Adrenal gland (tissue), 12 donors: ENCODE data around the gene ZNF35. TPM values are rescaled to one million over a fixed set of nuclear protein-coding genes. Genes with fewer than 3 reads are reported as not detected.
"Not testable (repeated sequence)": the region's sequence is repeated elsewhere in the genome, so short reads cannot be mapped to it uniquely, and the experiment has no call there.

Experiments
- DNase-seq, 7 donors: peaks; one replicate each; pipeline ENCODE4 v3.0.0-alpha.2; 2019 to 2020
- H3K27ac ChIP-seq, 5 donors: fragments of 200-600 bp; sonication (generic) in 4 of 5; 1 replicate in 3 of 5; 2 replicates in 2 of 5; pipeline versions ENCODE4 v1.5.1 to v1.8.0; 2016 to 2020; ENCODE audit warnings: mild to moderate bottlenecking in 1 of 5
- H3K27me3 ChIP-seq: fragments of 200-600 bp; 2 replicates; pipeline ENCODE4 v1.8.0; 2021
- H3K36me3 ChIP-seq, 2 donors: fragments of 200-600 bp; replicated peaks in 1 of 2; 1 replicate in 1 of 2; 2 replicates in 1 of 2; pipeline versions ENCODE4 v1.5.1 to v1.8.0; 2018 to 2022
- H3K4me1 ChIP-seq, 2 donors: fragments of 200-600 bp; replicated peaks in 1 of 2; 1 replicate in 1 of 2; 2 replicates in 1 of 2; pipeline versions ENCODE4 v1.5.1 to v1.8.0; 2018 to 2021
- H3K4me3 ChIP-seq, 4 donors: fragments of 200-600 bp; sonication (generic) in 3 of 4; one replicate each; pipeline ENCODE4 v1.5.1; 2016 to 2018
- H3K9me3 ChIP-seq, 3 donors: fragments of 200-600 bp; sonication (generic) in 1 of 3; replicated peaks in 1 of 3; 1 replicate in 2 of 3; 2 replicates in 1 of 3; pipeline versions ENCODE4 v1.5.1 to v1.8.0; 2016 to 2021
- POLR2A ChIP-seq, 2 donors: fragments of 450-650 bp; IDR thresholded peaks; one replicate each; pipeline ENCODE4 v1.6.1; 2017; ENCODE audit warnings: antibody characterized with exemption in 2 of 2, mild to moderate bottlenecking in 2 of 2, moderate library complexity in 1 of 2
- WGBS, 4 donors: extraction: QIAGEN DNeasy Blood & Tissue Kit in 2 of 4; methylation state at CpG; one replicate each; pipeline versions ENCODE4 v1.1.5 to v1.1.7; 2013 to 2017; 5-methylcytosine and 5-hydroxymethylcytosine counted together
- intact Hi-C, 2 donors: fragments of 100-400 bp; cut with DNase I; formaldehyde crosslinking; loops; one replicate each; pipeline versions ENCODE4 v1.14.1 to v1.15.0; 2022 to 2023
- polyA plus RNA-seq, 3 donors: library from polyadenylated mRNA; stranded (reverse); fragments of 200-250 nt in 2 of 3; fragments of 350-450 nt in 1 of 3; fragmentation: Illumina TruSeq in 1 of 3; extraction: RNeasy Lipid Tissue Mini Kit (QIAGEN cat#74804) in 1 of 3; gene quantifications; one replicate each; pipeline ENCODE4 v1.2.3, GENCODE V29; 2013 to 2014
- total RNA-seq, 9 donors: library from RNA; depleted of rRNA in 4 of 9; stranded (reverse); fragments of >200 nt in 4 of 9; fragments of 120-200 nt in 1 of 9; fragmentation: NEBNext Ultra II Directional in 1 of 9; extraction: Animal tissue kit (Norgen Biotek cat#: 25700) in 1 of 9; gene quantifications; one replicate each; pipeline versions ENCODE4 v1.1.0 to v1.2.4, GENCODE V29; 2013 to 2023
- TF ChIP-seq, protein P1 (sequence below), 6 experiments: fragments of 450-650 bp in 4 of 6; fragments of 200-600 bp in 2 of 6; sonication (generic) in 1 of 6; IDR thresholded peaks; 1 replicate in 5 of 6; 2 replicates in 1 of 6; pipeline versions ENCODE4 v1.5.1 to v1.8.0; 2016 to 2021; ENCODE audit warnings: antibody characterized with exemption in 6 of 6, mild to moderate bottlenecking in 2 of 6, moderate library complexity in 1 of 6
- donor health status: healthy with polysubstance abuse.
- donor health status: Bipolar disorder and iron deficiency.
- donor health status: DM: yes; HTN: yes; CAD: no.
- donor health status: DM: no; HTN: no; CAD: no.
- donor health status: DM: no; HTN: no; CAD: no.
- donor health status: DM: yes; HTN: yes; CAD: no.

ZNF35 gene
- total and polyA plus RNA-seq, 12 donors: 2.8 to 13.7 (median 6.2) TPM

DNA sequence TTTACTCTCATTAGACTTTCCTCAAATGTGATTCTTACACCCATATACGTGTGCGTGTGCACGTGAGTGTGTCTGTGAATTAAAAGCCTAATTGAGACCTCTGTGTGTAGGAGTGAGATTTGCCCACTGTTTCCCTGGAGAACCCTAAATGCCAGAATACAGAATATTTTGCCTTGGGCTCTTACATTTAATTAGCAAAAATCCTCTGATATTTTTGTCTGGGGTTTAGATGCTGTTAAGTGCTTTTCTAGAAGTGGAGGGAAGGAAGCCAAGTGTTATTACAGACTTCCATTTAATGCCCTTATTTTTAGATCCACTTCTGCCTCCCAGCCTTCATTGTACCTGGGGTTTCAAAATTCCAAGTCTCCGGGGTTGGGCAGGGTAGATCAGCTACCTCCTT lies 17.8 kb downstream of the ZNF35 start:
- Histone ChIP-seq H3K36me3 (no peaks in the 10 kb centered on the region), H3K27me3 (no peaks in the 10 kb centered on the region), H3K4me1 (no peaks in the 10 kb centered on the region), H3K9me3 (peaks cover 0 to 6% (median 0%) of the 10 kb centered on the region in 3 donors), H3K27ac (no peak overlapping the region), H3K4me3 (no peak overlapping the region)
- no peak for DNase-seq
- intact Hi-C loops: loop anchor here in 1 of 2 donors (10.0 kb wide), 1 partner anchor 48 kb away; the partner anchor contains the start of gene ZNF502
- TF ChIP-seq, protein P1, sequence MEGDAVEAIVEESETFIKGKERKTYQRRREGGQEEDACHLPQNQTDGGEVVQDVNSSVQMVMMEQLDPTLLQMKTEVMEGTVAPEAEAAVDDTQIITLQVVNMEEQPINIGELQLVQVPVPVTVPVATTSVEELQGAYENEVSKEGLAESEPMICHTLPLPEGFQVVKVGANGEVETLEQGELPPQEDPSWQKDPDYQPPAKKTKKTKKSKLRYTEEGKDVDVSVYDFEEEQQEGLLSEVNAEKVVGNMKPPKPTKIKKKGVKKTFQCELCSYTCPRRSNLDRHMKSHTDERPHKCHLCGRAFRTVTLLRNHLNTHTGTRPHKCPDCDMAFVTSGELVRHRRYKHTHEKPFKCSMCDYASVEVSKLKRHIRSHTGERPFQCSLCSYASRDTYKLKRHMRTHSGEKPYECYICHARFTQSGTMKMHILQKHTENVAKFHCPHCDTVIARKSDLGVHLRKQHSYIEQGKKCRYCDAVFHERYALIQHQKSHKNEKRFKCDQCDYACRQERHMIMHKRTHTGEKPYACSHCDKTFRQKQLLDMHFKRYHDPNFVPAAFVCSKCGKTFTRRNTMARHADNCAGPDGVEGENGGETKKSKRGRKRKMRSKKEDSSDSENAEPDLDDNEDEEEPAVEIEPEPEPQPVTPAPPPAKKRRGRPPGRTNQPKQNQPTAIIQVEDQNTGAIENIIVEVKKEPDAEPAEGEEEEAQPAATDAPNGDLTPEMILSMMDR (IDR thresholded peaks at IDR 0.05): no peak
- no peak for TF ChIP-seq POLR2A (IDR thresholded peaks at IDR 0.05)
- 91 to 99% (median 95%) methylated on average over 4 of the region's 4 CpGs for WGBS, 4 donors

DNA sequence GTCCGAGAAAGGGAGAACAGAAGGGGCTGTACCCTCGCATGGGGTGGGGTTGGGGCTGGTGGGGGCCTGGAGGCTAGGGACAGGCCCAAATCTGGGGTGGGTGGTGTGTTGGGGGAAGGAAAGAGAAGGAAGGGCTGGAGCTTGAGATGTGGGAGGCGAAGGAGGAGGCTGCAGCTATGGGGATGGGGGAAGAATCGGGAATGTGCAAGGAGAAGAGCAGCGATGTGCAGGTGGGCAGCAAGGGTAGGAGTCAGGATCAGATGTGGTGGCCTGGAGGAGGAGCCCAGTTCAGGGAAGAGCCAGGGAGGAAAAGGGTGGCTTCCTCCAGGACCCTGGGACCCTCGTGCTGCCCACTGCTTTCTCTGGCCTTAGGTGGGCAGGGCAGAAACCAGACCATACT lies 21.2 kb downstream of the ZNF35 start:
- Histone ChIP-seq H3K9me3 (peaks cover 0 to 6% (median 0%) of the 10 kb centered on the region in 3 donors), H3K27ac (no peak overlapping the region), H3K36me3 (no peaks in the 10 kb centered on the region), H3K4me3 (no peak overlapping the region), H3K4me1 (no peaks in the 10 kb centered on the region), H3K27me3 (no peaks in the 10 kb centered on the region)
- DNase-seq: no peak
- TF ChIP-seq POLR2A (IDR thresholded peaks at IDR 0.05): no peak
- TF ChIP-seq, protein P1 (IDR thresholded peaks at IDR 0.05): no peak
- intact Hi-C loops: loop anchor here in 1 of 2 donors (10.0 kb wide), 1 partner anchor 45 kb away; the partner anchor contains the start of gene ZNF502
- WGBS, 4 donors: 86 to 91% (median 90%) methylated on average over 6 of the region's 6 CpGs

DNA sequence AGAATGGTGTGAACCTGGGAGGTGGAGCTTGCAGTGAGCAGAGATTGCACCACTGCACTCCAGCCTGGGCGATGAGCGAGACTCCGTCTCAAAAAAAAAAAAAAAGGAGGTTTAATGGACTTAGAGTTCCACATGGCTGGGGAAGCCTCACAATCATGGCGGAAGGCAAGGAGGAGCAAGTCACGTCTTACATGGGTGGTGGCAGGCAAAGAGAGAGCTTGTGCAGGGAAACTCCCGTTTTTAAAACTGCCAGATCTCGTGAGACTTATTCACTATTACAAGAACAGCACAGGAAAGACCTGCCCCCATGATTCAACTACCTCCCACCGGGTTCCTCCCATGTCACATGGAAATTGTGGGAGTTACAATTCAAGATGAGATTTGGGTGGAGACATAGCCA lies 24.9 kb downstream of the ZNF35 start:
- H3K27me3 ChIP-seq, H3K4me1 ChIP-seq, H3K27ac ChIP-seq, intact Hi-C loops, DNase-seq, H3K36me3 ChIP-seq, H3K9me3 ChIP-seq, H3K4me3 ChIP-seq: not testable (repeated sequence)
- WGBS, 4 donors: 89 to 92% (median 92%) methylated on average over 8 of the region's 8 CpGs

DNA sequence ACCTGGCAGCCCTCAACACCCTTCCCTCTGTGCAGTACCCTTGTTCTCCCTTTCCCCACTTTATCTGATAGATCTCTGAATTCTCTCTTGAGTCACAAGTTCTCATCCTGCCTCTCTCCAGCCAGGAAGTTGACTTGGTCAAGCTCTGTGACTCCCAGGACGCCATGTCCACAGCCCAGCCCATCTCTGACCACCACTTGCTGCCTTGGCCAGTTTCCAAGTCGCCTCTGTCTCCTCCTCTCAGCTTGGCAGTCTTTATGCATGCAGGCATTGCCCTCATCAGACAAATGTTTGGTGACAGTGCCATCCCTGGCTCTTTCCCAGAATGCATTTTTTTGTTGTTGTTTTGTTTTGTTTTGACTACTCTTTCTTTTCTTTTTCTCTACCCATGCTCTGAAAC lies 25.7 kb downstream of the ZNF35 start:
- 58 to 78% (median 67%) methylated on average over 2 of the region's 2 CpGs for WGBS, 4 donors

More for the DNA sequence above, 25.7 kb downstream of the ZNF35 start:
- no peak overlapping the region for H3K4me3 ChIP-seq
- DNase-seq: no peak
- no peaks in the 10 kb centered on the region for H3K27me3 ChIP-seq
- intact Hi-C loops: no loop called here
- no peaks in the 10 kb centered on the region for H3K36me3 ChIP-seq
- H3K4me1 ChIP-seq: no peaks in the 10 kb centered on the region
- H3K27ac ChIP-seq: no peak overlapping the region
- H3K9me3 ChIP-seq: no peaks in the 10 kb centered on the region
- TF ChIP-seq, protein P1 (IDR thresholded peaks at IDR 0.05): no peak
- TF ChIP-seq POLR2A (IDR thresholded peaks at IDR 0.05): no peak
